Activated T-helper 2 cell treated with anti-CD3 and anti-CD28 coated beads, Interferon-gamma antibody, Interleukin-2, Interleukin-4, amounts not matched to agents 10 μg/mL and 5 μg/mL and 100 μg/mL, durations not matched to agents 14 hours and 24 hours and 36 hours (primary cell): ENCODE data around the gene ULBP3. TPM values are rescaled to one million over a fixed set of nuclear protein-coding genes. Genes with fewer than 3 reads are reported as not detected.

Source experiments
- DNase-seq: peaks from one replicate; pipeline ENCODE4 v3.0.0; 2021; ENCODE audit warnings: low spot score
- H3K27ac Mint-ChIP-seq: one replicate; pipeline ENCODE4 v1.8.0; 2021; ENCODE audit warnings: mixed read lengths
- H3K27me3 Mint-ChIP-seq: one replicate; pipeline ENCODE4 v1.8.0; 2021; ENCODE audit warnings: low read depth, mixed read lengths
- H3K36me3 Mint-ChIP-seq: one replicate; pipeline ENCODE4 v1.8.0; 2021; ENCODE audit warnings: low read depth, mixed read lengths
- H3K4me1 Mint-ChIP-seq: one replicate; pipeline ENCODE4 v1.8.0; 2021; ENCODE audit warnings: low read depth, mixed read lengths
- H3K4me3 Mint-ChIP-seq: one replicate; pipeline ENCODE4 v1.8.0; 2021; ENCODE audit warnings: low read depth, mild to moderate bottlenecking, moderate library complexity, mixed read lengths
- H3K9me3 Mint-ChIP-seq: one replicate; pipeline ENCODE4 v1.8.0; 2021; ENCODE audit warnings: mixed read lengths
- intact Hi-C: fragments of 100-400 bp; cut with micrococcal nuclease; formaldehyde crosslinking; loops from one replicate; pipeline ENCODE4 v1.15.1; 2023
- total RNA-seq: library from RNA; stranded (reverse); gene quantifications from 2 replicates; pipeline ENCODE4 v1.2.3, GENCODE V29; 2022

Gene ULBP3
- total RNA-seq = 0.52 and 0.53 TPM in 2 replicates

DNA sequence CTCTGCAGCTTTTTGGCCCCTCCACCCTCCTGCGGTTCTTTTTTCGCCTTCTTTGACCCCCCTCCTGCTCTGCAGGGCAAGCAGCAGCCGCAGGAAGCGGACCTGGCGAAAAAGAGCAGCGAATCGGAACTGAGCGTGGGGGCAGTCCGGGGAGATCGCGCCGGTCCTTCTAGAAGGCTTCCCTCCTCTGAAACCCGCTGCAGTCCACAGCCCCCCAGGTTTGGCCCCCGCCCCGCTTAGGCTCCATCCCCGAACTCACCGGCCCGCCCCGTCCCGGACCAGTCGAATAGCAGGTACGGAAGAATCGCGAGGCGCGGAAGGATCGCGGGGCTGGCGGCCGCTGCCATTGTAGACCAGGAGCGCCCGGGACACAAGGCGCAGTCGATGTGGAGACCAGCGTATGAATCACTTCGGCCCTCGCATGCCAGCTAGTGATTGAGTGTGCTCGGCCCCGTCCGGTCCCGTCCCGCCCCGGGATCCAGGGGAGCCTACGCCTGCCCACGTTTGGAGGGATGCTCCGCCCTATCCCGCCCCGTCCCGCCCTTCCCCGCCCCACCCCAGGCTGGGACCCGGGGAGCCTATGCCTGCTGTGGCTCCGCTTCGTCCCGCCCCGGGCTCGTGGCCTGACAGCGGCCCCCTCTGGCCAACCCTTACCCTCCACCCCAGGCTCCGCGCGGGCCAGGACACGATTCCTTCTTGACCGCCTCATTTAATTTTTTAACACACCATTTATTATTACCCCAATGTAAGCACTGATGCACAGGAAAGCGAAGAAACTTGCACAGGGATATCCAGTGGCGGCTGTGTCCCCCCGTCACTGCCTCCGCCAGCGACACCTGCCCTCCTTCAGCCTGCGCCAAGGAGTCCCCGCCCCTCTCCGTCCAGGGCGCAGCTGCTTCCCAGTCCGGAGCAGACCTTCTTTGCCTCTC lies at the start of gene ULBP3:
ULBP3 (minus strand) TSS at position 402 of the 929 bp plus-strand sequence; CDS start at position 347, 55 bp downstream.
- DNase-seq = peak; percentile 57
- intact Hi-C loops = loop anchor here (5.0 kb wide), 1 partner anchor 62 kb away; no protein-coding TSS in a partner anchor
- H3K36me3 Mint-ChIP-seq = no peaks in the 10 kb centered on the region
- peak within 1 kb of the TSS; percentile 70 for H3K4me3 Mint-ChIP-seq
- no peaks in the 10 kb centered on the region for H3K9me3 Mint-ChIP-seq
- peaks cover 21% of the 10 kb centered on the region for H3K4me1 Mint-ChIP-seq
- peaks cover 29% of the 10 kb centered on the region for H3K27me3 Mint-ChIP-seq
- peak within 1 kb of the TSS; percentile 36 for H3K27ac Mint-ChIP-seq

DNA sequence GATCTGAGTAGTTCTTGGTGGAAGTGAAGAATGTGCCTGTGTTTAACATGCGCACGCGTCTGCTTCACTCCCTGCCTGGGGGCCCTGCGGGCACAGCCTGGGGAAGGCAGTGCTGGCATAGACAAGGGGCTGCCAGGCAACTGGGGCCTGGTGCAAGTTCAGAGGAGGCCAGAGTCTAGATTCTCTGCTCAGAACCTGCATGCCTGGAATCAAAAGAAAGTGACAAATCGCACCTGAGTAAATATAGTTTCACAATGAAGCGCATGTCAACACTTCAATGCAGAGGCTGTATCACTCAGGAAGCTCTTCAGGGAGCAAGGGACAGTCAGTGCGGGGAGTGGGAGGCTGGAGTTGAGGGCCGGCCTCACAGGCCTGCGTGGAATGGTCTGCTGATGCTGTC lies 49.7 kb upstream of the ULBP3 start:
- Mint-ChIP-seq H3K4me1 (peaks cover 4% of the 10 kb centered on the region), H3K4me3 (no peak overlapping the region), H3K27me3 (peaks cover 14% of the 10 kb centered on the region), H3K36me3 (no peaks in the 10 kb centered on the region), H3K27ac (no peak overlapping the region), H3K9me3 (no peaks in the 10 kb centered on the region)
- DNase-seq = no peak
- intact Hi-C loops = no loop called here

DNA sequence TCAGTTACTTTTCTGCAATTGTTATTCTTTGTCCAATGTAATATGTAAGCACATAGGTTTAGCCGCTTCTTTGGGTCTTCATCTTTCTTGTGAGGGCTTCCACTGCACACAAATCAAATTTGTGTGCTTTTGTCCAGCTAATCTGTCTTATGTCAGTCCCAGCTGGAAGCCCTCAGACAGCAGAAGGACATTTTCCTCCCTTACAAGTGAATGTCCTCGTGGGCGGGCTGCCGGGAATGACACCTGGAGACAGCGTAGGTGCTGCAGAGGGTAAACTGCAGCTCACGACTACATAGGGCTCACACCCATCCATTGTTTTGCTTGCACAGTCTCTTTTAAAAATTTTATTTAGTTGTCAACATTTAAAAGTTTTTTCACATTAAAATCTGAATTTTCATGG lies 49.3 kb upstream of the ULBP3 start:
- Mint-ChIP-seq H3K9me3 (no peaks in the 10 kb centered on the region), H3K4me1 (peaks cover 4% of the 10 kb centered on the region), H3K27ac (no peak overlapping the region), H3K27me3 (peaks cover 14% of the 10 kb centered on the region), H3K36me3 (no peaks in the 10 kb centered on the region), H3K4me3 (no peak overlapping the region)
- DNase-seq = no peak
- intact Hi-C loops = no loop called here

DNA sequence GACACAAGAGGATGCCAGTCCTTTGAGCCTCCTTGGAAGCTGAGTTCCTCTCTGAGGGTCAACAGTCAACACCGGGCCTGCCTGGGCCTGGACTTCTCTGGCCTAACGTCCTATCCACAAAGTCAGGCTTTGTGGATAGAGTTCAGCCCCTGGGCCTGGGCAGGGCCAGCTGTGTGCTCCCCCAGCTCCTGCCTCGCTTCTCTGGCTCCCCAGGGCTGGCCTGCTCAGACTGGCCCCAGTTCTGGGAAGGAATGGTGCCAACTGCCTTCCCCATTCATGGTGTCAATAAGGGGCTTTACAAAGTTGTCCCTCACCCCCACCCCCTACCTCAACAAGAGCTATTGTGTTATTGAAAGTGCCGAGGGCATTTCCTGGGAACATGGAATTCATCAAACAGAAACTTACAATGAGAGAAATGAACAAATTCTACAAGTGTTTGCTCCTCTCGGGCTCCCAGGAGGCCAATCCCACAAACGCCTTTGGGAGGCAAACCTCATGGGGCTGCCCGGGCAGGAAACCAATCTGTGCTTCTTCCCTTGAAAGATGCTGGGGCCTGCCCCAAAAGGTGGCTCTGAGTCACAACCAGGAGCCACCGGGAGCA lies 47.4 kb upstream of the ULBP3 start:
- DNase-seq = no peak
- intact Hi-C loops = no loop called here
- Mint-ChIP-seq H3K27me3 (peaks cover 8% of the 10 kb centered on the region), H3K36me3 (no peaks in the 10 kb centered on the region), H3K4me1 (peaks cover 4% of the 10 kb centered on the region), H3K9me3 (no peaks in the 10 kb centered on the region), H3K4me3 (no peak overlapping the region), H3K27ac (no peak overlapping the region)

GRCh38 chr6:150115769-150116168 lies 46.8 kb upstream of the ULBP3 start:
- H3K27me3 Mint-ChIP-seq = peaks cover 12% of the 10 kb centered on the region
- intact Hi-C loops = no loop called here

GRCh38 chr6:150112233-150112632 lies 43.3 kb upstream of the ULBP3 start:
- H3K27ac Mint-ChIP-seq = no peak overlapping the region
- H3K9me3 Mint-ChIP-seq = no peaks in the 10 kb centered on the region
- H3K4me3 Mint-ChIP-seq = no peak overlapping the region
- no peaks in the 10 kb centered on the region for H3K4me1 Mint-ChIP-seq
- DNase-seq = no peak
- H3K27me3 Mint-ChIP-seq = peaks cover 7% of the 10 kb centered on the region
- no peaks in the 10 kb centered on the region for H3K36me3 Mint-ChIP-seq
- intact Hi-C loops = no loop called here

More at GRCh38 chr6:150115769-150116168, 46.8 kb upstream of the ULBP3 start:
- Mint-ChIP-seq H3K9me3 (no peaks in the 10 kb centered on the region), H3K27ac (no peak overlapping the region), H3K36me3 (no peaks in the 10 kb centered on the region), H3K4me1 (peaks cover 4% of the 10 kb centered on the region), H3K4me3 (no peak overlapping the region)
- DNase-seq = no peak

- Mint-ChIP-seq H3K4me1 (no peaks in the 10 kb centered on the region), H3K27me3 (peaks cover 12% of the 10 kb centered on the region), H3K9me3 (no peaks in the 10 kb centered on the region), H3K4me3 (no peak overlapping the region), H3K27ac (no peak overlapping the region), H3K36me3 (no peaks in the 10 kb centered on the region)
- intact Hi-C loops = no loop called here
- DNase-seq = no peak
Observed at GRCh38 chr6:150102750-150103270, 33.9 kb upstream of the ULBP3 start.

GRCh38 chr6:150100745-150101144 lies 31.8 kb upstream of the ULBP3 start:
- Mint-ChIP-seq H3K27me3 (peaks cover 12% of the 10 kb centered on the region), H3K9me3 (no peaks in the 10 kb centered on the region), H3K4me3 (no peak overlapping the region), H3K4me1 (no peaks in the 10 kb centered on the region), H3K27ac (no peak overlapping the region), H3K36me3 (no peaks in the 10 kb centered on the region)
- intact Hi-C loops = no loop called here
- DNase-seq = no peak

DNA sequence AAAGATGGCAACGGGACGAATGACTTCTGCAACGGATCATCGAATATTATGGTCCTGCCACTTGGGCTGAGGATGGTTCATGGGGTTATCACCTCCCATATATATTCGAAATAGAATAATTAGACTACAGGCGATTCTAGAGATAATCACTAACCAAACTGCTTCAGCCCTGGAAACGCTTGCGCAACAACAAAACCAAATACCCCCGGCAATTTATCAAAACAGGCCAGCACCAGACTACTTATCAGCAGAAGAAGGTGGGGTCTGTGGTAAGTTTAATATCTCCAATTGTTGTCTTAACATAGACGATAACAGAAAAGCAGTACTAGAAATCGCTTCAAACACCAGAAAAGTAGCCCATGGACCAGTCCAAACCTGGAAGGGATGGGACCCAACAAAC lies 31.0 kb upstream of the ULBP3 start:
- H3K36me3 Mint-ChIP-seq = no peaks in the 10 kb centered on the region
- H3K27me3 Mint-ChIP-seq = peaks cover 19% of the 10 kb centered on the region
- H3K4me3 Mint-ChIP-seq = no peak overlapping the region
- H3K4me1 Mint-ChIP-seq = no peaks in the 10 kb centered on the region
- intact Hi-C loops = no loop called here
- no peak for DNase-seq
- H3K27ac Mint-ChIP-seq = no peak overlapping the region
- H3K9me3 Mint-ChIP-seq = no peaks in the 10 kb centered on the region

DNA sequence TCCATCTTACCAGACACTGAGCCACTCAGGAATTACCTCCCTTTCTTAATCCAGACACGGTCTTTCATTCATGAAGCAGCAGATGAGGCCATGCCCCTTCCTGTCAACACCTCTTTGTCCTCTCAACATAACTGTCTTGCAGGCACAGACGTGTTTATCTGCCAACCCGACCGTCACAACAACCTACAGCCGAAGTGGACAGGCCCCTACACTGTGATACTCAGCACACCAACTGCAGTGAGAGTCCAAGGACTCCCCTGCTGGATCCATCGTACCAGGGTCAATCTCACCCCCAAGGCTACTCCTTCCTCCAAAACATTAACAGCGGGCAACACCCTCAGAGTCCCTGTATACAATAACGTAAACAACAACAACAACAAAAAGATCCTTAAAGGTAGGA lies 30.6 kb upstream of the ULBP3 start:
- no peak overlapping the region for H3K27ac Mint-ChIP-seq
- peaks cover 21% of the 10 kb centered on the region for H3K27me3 Mint-ChIP-seq
- no peak for DNase-seq
- no peaks in the 10 kb centered on the region for H3K9me3 Mint-ChIP-seq
- no peaks in the 10 kb centered on the region for H3K36me3 Mint-ChIP-seq
- H3K4me1 Mint-ChIP-seq = no peaks in the 10 kb centered on the region
- intact Hi-C loops = no loop called here
- H3K4me3 Mint-ChIP-seq = no peak overlapping the region

DNA sequence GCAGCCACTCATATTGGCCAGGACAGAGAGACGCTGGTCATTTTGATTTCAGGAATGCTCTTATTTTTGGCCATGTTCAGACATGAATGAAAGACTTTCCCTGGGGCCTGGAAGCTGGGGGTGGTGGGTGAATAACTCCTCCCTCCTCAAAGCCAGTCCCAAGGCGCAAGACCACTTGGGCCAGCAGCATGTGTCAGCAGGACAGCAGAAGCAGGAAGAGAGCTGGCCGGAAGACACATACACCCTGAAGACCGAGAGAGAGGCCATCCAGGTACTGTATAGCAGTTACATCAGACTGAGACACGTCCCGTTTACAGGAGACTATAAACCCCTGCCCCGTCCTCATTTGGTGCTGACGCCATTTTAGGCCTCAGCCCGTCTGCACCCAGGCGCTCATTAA lies 29.2 kb upstream of the ULBP3 start:
- Mint-ChIP-seq H3K9me3 (no peaks in the 10 kb centered on the region), H3K4me1 (no peaks in the 10 kb centered on the region), H3K27me3 (peaks cover 19% of the 10 kb centered on the region), H3K4me3 (no peak overlapping the region), H3K27ac (no peak overlapping the region), H3K36me3 (no peaks in the 10 kb centered on the region)
- intact Hi-C loops = no loop called here
- no peak for DNase-seq

DNA sequence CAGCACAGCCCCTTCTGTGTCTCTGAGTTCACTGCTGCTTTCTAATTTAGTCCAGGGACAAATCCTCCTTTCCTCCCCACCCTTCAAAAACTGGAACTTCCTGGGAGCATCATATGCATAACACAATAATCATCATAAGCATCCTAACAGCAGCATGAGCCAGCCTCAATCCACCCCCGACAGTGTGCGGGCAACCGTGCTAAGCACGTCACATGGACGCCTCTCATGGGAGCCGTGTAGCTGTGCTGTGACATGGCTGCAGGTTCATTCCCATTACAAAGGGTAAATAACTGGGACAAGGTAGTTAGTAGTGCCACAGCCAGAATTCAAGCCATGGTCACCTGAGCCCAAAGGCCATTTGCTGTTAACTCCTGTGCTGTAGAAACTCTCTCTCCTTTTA lies 24.5 kb upstream of the ULBP3 start:
- H3K27ac Mint-ChIP-seq = no peak overlapping the region
- H3K4me3 Mint-ChIP-seq = no peak overlapping the region
- no peak for DNase-seq
- intact Hi-C loops = no loop called here
- H3K9me3 Mint-ChIP-seq = no peaks in the 10 kb centered on the region
- no peaks in the 10 kb centered on the region for H3K36me3 Mint-ChIP-seq
- H3K4me1 Mint-ChIP-seq = no peaks in the 10 kb centered on the region
- peaks cover 21% of the 10 kb centered on the region for H3K27me3 Mint-ChIP-seq

- no peaks in the 10 kb centered on the region for H3K36me3 Mint-ChIP-seq
- no peaks in the 10 kb centered on the region for H3K4me1 Mint-ChIP-seq
- H3K27ac Mint-ChIP-seq = no peak overlapping the region
Observed at GRCh38 chr6:150091476-150091875, 22.6 kb upstream of the ULBP3 start.

More at GRCh38 chr6:150091476-150091875, 22.6 kb upstream of the ULBP3 start:
- intact Hi-C loops = no loop called here
- Mint-ChIP-seq H3K27me3 (peaks cover 22% of the 10 kb centered on the region), H3K4me3 (no peak overlapping the region), H3K9me3 (no peaks in the 10 kb centered on the region)
- no peak for DNase-seq
